Measurements from ENCODE around the gene CLTB.
"Not testable (repeated sequence)": the region's sequence is repeated elsewhere in the genome, so short reads cannot be mapped to it uniquely, and the experiment has no call there.

The CLTB gene, protein sequence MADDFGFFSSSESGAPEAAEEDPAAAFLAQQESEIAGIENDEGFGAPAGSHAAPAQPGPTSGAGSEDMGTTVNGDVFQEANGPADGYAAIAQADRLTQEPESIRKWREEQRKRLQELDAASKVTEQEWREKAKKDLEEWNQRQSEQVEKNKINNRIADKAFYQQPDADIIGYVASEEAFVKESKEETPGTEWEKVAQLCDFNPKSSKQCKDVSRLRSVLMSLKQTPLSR

DNA sequence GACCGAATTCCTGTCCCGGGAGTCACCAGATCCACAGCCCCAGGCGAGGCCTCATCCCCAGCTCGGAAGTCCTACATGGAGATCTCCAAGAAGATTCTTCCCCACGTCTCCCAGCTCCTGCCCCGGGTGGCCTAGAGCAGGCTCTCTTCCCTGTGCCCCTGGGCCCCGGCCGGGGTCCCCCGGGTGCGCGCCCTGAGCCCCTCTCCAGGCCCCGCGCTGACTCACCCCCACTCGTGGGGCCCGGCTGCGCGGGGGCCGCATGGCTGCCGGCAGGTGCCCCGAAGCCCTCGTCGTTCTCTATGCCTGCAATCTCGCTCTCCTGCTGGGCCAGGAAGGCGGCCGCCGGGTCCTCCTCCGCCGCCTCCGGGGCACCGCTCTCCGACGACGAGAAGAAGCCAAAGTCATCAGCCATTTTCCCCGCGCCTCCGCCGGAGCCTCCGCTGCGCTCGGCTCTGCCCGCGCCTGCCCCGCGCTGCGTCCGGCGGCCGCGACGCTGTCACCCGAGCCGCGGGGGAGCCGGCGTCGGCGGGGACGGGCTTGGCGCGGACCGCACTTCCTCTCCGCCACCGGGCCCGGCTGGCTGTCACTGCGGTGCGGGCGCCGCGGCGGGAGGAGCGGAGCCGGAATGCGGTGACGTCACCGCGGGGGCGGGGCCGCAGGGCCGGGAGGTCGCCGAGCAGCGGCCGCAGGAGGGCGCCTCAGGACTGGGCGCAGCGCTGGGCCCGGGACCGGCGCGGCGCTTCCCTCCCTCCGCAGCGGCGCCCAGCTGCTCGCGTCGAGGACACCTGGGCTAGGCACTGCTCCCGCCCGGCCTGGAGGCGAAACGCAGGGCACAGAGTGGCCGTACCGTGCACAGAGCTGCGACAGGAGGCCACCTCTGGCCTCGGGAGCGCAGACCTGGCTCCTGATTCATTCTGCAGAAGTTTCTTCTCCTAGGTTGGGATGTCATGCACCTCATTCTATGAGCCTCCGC is at the start of gene CLTB:
Gene CLTB, minus strand, starts transcription at position 588 of the 973 bp plus-strand sequence. Its CDS starts 176 bp downstream, at position 412.
- peak; percentile 91 for DNase-seq (ENCODE audit: low spot score)

DNA sequence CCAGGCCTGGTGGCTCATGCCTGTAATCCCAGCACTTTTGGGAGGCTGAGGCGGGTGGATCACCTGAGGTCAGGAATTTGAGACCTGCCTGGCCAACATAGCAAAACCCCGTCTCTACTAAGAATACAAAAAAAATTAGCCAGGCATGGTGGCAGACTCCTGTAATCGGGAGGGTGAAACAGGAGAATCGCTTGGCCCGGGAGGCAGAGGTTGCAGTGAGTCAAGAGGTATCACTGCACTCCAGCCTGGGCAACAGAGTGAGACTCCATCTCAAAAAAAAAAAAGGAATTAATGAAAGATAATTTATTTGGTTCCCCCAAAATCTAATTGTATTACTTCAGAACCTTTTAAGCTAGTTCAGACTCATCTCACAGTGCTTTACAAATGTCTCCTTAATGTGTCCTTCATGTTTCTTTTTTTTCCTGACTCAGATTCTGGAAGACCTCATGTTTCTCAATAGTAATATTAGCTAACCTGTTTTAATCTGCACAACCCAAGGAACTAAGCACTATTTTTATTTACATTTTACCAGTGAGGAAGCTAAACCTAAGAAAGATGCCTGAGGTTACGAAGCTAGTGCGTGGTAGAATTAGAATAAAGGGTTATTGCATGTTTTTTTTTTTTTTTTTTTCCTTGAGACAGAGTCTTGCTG is 46.9 kb upstream of the CLTB start:
- DNase-seq (ENCODE audit: low spot score) = no peak

DNA sequence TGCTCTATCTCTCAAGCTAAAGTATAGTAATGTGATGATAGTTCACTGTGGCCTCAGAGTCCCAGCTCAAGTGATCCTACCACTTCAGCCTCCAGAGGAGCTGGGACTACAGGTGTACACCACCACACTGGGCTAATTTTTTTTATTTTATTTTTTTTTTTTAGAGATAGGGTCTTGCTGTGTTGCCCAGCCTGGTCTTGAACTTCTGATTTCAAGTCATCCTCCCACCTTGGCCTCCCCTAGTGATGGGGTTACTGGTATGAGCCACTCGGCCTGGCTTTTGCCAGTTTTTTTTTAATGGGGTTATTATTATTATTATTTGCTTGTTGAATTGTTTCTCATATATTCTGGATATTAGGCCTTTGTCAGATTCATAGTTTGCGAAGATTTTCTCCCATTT is 45.0 kb upstream of the CLTB start:
- no peak for DNase-seq (ENCODE audit: low spot score)

DNA sequence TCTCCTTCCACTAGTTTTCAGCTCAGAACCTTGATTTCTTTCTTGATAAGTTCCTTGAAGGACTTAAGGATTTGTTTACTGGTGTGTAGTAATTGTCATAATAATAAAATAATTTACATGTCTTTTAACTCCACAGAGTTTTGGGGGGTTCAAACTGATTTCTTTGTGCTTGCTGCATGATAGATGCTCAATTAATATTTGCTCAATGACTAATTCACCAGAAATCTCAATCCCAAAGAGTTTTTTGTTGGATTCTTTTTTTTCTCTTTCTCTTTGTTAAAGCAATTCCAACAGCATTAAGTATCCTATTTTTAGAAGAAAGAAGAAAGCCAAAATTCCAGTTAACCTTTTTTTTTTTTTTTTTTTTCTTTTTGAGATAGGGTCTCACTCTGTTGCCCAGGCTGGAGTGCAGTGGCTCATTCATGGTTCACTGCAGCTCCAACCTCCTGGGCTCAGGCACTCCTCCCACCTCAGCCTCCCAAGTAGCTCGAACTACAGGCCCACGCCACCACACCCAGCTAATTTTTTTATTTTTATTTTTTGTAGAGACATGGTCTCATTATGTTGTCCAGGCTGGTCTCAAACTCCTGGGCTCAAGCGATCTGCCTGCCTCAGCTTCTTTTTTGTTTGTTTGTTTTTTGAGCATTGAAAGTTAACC is 42.7 kb upstream of the CLTB start:
- DNase-seq (ENCODE audit: low spot score) = no peak

DNA sequence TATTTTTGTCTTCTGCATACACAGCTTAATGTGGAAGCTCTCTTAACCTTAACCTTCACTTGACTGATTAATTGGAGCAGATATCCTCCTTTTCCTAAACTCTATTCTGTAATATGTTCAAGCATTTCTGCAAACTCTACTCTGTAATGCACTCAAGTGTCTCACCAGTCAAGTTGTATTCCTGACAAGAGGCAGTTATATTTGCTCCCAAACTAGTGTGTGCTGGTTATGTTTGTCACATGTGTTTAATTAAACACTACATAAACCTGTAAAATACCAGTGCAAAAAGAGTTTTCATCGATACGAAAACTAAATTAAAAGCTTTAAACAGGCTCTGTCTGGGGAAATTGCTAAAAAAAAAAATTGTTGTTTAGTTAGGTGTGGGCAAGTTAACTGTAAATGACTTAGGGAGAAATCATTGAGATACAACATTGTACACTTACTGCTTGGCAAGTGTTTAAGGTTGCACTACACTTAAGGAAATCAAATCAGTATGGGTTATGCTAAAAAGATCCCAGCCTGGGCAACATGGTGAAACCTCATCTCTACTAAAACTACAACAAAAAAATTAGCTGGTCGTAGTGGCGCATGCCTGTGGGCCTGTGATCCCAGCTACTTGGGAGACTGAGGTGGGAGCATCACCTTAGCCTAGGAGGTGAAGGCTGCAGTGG is 38.5 kb upstream of the CLTB start:
- no peak for DNase-seq (ENCODE audit: low spot score)

DNA sequence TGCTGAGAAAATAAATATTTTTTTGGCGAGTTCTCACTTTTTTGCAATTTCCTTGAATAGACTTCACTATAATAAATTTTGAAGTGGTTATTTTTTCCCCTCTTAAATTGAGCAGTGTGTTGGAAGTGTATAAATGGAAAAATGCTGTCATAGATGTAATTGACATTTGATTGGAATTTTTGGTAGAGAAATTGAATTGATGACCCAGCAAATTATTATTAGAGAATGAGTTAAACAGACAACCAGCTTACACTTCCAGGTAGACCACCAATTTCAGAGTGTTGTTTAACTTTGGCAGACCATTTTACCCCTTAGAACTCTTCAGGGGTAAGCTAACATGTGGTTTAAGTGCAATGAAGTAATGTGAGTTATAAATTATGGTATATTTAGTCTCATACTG is 33.7 kb upstream of the CLTB start:
- no peak for DNase-seq (ENCODE audit: low spot score)

DNA sequence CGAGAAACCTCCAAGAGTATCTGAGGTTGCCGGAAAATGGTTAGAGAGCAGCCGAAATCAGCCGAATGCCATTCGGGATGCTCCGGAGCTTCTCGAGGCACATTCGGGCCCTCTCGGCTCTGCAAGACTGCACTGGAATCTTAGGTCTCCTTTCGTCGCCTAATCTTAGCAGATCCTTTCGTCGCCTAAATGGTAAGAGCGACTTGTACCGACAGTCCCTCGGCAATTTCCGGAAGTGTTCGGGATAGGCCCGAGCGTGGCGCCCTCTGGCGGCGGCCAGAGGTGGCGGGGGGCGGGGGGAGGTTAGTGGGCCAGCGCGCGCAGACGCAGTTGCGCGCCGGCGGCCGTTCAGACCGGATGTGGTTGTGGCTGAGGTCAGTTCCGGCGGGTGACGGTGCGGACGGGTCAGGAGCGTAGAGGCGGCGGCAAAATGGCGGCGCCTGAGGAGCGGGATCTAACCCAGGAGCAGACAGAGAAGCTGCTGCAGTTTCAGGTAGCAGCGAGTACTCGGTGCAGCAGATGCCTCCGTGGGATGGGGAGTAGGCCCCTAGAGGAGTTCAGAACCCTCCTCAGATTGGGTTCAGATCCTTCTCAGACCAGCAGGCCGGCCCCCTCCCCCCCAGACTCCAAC is 31.8 kb upstream of the CLTB start, which contains the start of gene FAF2:
Gene FAF2, plus strand, starts transcription at position 408 of the 631 bp plus-strand sequence. Its CDS starts 23 bp downstream, at position 431.
- DNase-seq (ENCODE audit: low spot score) = peak; percentile 97

DNA sequence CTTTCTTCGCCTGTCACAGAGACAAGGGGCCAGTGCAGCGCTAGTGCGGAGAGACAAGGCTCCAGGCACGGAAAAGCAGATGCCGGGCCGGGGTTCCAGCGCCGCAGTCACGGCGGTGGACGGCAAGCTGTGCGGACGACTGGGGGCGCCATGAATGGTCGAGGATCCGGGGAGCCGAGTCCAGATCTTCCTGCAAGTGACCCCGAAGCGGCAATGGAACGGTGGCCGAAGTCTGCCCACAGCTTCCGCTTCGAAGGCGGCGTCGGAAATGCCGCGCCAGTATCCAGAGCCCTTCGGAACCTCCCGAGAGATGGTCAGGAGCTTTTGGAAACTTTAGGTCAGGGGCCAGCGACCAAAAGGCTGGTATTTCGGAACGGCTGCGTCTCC is 31.2 kb upstream of the CLTB start:
- DNase-seq (ENCODE audit: low spot score) = no peak

DNA sequence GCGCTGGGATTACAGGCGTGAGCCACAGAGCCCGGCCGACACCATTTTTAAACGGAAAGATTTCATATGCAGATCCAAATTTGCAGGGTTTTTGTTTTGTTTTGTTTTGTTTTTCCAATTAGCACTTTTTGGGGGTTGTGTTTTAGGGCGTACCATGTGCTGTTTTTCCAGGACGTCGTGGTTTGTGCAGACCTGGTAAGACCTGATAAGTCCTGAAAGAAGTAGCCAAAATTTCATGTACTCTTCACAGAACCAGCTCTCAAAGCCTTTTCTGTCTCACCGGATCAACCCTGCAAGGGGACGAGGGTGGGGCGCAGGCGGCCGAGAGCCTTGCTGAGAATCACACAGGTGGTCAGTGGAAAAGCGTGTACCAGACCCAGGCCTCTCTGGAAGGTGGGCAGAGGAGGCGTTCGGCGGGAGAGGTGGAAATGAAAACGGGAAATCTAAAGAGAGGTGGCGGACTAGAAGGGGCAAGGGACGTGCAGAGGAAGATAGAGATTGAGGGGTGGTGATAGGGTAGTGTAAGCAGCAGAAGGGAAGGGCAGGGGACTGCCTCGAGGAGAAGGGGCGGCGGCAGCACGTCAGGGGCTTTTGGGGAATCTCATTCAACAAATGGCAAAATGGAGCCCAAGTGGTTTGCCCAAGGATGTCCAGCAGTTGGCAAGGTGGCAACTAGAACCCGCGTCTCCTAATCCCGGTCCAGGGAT is 30.7 kb upstream of the CLTB start:
- peak; percentile 24 for DNase-seq (ENCODE audit: low spot score)

DNA sequence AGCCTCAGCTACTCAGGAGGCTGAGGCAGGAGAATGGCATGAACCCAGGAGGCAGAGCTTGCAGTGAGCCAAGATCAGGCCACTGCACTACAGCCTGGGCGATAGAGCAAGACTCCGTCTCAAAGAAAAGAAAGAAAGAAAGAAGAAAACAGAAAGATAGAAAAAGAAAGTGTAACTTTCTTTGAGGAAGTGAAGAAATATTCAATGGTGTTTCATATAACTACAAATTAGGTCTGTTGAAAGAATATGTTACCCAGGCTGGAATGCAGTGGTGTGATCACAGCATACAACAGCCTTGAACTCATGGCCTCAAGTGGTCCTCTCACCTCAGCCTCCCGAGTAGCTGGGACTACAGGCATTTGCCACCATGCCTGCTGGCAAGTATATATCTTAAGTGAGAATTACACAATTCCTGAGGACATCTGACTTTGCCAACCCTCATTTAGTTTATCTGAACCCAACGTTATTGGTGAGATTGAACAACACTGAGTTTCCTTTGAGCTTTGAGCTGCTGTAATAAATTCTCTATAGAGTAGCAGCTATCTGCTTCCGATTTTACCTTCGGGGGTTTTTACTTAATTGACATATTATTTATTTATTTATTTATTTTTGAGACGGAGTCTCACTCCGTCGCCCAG is 29.8 kb upstream of the CLTB start:
- DNase-seq (ENCODE audit: low spot score) = no peak

DNA sequence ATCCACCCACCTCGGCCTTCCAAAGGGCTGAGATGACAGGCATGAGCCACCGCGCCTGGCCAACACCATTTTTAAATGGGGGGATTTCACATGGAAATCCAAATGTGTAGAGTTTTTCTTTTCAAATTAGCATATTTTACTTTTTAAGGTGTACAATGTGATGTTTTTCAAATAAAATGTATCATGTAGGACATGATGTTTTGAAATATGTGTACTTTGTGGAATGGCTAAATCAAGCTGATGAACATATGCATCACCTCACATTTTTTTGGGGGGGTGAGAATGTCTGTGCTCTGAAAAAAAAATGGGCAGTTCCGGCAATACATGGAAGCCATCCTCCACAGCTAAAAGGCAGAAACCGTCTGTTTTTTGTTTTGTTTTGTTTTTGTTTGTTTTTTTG is 28.4 kb upstream of the CLTB start:
- no peak for DNase-seq (ENCODE audit: low spot score)

DNA sequence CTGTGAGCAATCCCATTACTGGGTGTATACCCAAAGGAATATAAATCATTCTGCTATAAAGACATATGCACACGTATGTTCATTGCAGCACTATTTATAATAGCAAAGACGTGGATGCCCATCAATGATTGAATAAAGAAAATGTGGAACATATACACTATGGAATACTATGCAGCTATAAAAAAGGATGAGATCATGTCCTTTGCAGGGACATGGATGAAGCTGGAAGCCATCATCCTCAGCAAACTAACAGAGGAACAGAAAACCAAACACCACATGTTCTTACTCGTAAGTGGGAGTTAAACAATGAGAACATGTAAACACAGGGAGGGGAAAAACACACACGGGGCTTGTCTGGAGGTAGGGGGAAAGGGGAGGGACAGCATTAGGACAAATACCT is 26.6 kb upstream of the CLTB start:
- DNase-seq (ENCODE audit: low spot score) = not testable (repeated sequence)

DNA sequence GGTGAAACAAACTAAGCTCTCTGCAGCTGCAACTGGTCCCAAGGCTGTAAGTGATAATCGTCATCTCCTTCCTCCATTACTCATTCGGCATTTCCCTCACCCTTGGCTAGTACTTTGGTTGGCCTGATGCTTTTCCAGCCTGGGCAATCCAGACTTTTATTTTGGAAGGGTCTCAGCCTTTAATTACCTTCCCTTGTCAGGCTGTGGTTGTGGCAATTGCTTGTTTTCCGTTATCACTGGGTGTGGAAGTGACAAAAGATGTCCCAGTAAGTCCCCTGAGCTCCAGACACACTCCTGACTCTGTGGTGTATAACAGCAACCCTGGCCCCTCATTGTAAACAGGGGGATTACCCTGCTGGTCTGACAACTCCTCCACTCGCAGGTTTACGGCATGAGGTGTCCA is 25.6 kb upstream of the CLTB start:
- DNase-seq (ENCODE audit: low spot score) = no peak

DNA sequence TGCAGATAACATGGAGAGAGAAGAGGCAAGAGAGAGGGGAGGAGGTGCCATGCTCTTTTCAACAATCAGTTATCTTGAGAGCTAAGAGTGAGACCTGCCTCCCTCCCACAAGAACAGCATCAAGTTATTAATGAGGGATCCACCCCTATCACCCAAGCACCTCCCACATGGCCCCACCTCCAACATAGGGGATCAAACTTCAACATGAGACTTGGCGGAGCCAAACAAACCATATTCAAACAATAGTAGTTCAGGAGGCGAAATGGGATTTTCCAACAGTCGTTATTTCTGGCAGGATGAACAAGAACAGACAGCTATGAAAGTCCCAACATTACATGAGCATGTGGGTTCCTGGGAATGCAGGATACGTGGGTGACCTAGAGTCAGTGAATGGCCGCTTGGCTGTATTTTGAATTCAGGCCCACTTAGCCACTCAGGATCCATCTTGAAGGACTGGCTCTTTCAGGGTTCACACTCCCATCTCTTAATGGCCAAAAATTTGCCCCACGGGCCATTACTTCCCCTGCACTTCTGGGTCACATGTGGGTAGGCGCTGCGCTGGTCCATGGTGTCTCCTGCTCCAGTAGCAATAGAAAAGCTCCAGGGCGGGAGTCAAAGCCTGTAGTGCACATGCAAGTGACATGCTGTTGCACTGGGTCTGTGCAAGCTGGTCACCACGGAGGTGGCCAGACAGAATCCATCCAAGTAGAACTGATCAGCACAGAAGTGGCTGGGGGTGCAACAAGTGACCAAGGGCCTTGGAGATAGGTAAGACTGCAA is 24.8 kb upstream of the CLTB start:
- no peak for DNase-seq (ENCODE audit: low spot score)

DNA sequence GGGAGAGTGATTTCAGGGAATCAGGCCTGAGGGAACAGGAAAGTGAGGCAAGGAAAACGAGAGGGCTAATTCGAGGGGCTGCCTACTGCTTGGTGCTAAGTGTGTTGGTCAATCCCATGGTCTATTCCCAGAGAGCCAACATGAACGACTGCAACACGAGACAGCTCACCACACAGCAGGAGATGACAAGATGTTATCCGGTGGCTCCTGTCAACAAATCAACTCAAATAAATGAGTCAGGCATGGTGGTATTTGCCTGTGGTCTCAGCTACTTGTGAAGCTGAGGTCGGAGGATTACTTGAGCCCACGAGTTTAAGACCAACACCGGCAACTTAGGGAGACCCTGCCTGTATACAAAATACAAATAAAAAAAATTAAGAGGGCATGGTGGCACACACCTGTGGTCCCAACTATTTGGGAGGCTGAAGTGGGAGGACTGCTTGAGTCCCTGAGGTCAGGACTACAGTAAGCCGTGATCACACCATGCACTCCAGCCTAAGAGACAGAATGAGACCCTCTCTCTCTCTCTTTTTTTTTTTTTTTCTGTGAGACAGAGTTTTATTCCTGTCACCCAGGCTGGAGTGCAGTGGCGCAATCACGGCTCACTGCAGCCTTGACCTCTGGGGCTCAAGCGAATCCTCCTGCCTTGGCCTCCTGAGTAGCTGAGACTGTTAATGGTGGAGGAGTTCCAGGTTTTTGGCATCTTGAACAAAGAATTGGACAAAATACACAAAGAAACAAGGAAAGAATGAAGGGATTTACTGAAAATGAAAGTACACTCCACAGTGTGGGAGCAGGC is 22.8 kb upstream of the CLTB start:
- no peak for DNase-seq (ENCODE audit: low spot score)

DNA sequence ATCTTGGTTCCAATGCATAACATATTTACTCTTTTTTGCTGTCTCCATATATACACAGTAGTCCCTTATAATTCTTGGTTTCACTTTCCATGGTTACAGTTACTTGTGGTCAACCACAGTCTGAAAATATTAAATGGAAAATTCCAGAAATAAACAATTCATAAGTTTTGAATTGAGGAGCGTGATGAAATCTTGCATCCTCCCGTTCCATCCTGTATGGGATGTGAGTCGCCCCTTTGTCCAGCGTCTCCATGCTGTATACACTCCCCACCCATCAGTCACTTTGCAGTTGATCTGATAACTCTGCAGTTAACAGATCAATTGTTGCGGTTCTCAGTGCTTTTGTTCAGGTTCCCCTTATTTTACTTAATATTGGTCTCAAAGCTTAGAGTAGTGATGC is 20.3 kb upstream of the CLTB start:
- DNase-seq (ENCODE audit: low spot score) = no peak

DNA sequence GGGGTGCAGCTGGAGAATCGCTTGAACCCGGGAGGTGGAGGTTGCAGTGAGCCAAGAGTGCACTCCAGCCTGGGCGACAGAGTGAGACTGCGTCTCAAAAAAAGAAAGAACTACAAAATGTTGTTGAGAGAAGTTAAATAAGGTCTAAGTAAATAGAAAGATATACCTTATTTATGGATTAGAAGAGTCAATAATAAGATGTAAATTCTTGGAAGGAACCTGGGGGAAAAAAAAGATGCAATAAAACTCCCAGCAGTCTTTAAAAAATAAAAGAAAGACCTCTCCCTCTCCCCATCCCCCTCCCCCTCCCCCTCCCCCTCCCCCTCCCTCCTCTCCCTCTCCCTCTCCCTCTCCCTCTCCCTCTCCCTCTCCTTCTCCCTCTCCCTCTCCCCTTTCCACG is 16.4 kb upstream of the CLTB start:
- no peak for DNase-seq (ENCODE audit: low spot score)

DNA sequence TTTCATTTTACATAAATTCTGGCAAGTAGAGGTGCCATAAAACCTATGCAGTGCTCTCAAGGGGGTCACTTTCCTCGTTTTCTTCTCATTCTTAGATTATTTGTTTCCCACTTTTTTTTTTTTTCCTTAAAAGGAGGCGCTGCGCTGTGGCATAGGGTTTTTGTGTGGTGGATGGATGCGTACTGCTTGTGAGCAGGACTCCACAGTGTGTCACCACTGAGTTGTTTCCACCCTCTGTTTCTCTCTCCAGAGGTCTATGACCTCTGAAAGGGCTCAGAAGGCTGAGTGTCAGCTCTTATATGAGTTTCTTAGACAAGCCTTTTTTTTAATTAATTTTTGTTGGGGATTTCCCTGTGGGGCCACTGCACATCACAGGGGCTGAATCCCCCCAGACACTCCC is 13.6 kb upstream of the CLTB start:
- no peak for DNase-seq (ENCODE audit: low spot score)
